Effector CD4-positive, alpha-beta T cell (primary cell): Measurements from ENCODE around the gene SRSF7.
"Not testable (repeated sequence)": the region's sequence is repeated elsewhere in the genome, so short reads cannot be mapped to it uniquely, and the experiment has no call there.

ENCODE experiments used
- DNase-seq: peaks from one replicate; pipeline ENCODE4 v3.0.0-alpha.2; 2020
- total RNA-seq: gene quantifications from one replicate; lab custom pipeline; 2026; lab: John Stamatoyannopoulos, UW

The SRSF7 gene
- 1,131 reads per million, percentile 99 among the genes with 10 or more reads in this experiment for total RNA-seq

DNA sequence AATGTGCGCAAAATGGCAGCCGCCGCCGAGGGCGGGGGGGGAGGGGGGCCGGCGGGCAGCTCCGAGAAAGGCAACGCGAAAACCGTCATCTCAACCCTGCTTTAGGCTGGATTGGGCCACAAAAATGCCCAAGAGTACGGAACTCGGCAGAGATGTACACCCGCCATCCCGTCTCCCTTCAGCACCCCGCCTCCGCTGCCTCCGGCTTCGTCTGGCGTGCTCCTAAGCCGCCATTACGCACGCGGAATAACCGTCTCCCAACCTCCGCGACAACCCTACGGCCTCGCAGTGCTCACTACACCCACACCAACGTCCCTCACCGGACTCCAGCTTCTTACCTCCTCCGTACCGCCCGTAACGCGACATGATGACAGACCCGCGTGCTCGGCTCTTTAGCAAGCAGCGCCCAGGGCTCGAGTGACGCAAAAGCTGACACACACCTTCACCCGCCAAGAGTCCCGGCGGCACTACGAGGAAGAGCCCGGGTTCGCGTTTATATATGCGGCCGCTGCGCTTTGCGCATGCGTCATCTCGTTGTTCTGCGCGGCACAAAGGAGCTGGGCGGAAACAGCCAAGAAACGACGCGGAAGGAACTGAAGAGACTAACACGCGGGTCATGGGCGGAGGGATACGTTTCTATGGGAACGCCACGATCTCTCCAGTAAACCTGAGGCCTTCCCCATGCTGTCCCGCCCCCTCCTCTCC lies at the start of gene SRSF7:
SRSF7 (minus strand) TSS at position 471 of the 705 bp plus-strand sequence; CDS start at position 366, 105 bp downstream.
- DNase-seq: peak; percentile 97

DNA sequence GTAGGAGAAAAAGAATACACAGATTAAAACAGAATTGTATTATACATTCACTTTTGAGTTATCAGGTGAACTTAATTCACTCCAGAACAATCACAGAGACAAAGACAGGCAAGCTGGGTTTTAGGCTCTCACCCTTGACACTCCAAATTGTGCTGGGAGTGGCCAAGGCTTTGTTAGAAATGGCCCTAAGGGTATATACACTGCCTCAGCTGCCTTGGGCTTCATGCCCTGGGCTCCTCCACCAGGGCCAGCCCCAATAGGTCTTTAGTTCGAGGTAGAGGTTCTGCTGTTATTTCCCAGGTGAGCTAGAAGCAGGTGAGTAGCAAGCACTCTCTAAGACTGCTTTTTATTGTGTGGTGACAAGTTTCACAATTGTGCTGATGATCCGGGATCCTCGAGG lies 46.8 kb upstream of the SRSF7 start:
- DNase-seq: no peak

DNA sequence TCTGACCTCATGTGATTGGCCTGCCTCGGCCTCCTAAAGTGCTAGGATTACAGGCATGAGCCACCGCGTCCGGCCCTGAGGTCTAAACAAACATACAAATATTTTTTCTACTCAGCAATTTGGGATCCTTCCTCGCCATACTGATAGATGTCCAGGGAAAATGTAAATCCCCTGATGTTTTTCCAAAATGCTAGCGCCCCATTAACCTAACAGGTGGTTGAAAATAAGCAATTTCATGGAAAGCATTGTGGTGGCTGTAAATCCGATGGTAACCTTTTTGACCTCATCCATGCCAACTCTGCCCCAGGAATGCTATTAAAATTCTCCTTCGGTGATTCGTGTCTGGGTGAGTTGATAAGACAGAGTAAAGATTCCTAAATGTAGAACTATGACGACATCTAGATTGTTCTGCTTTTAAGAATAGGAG lies 46.1 kb upstream of the SRSF7 start:
- no peak for DNase-seq

- DNase-seq: not testable (repeated sequence)
Measured at GRCh38 chr2:38795016-38795415, 43.9 kb upstream of the SRSF7 start.

DNA sequence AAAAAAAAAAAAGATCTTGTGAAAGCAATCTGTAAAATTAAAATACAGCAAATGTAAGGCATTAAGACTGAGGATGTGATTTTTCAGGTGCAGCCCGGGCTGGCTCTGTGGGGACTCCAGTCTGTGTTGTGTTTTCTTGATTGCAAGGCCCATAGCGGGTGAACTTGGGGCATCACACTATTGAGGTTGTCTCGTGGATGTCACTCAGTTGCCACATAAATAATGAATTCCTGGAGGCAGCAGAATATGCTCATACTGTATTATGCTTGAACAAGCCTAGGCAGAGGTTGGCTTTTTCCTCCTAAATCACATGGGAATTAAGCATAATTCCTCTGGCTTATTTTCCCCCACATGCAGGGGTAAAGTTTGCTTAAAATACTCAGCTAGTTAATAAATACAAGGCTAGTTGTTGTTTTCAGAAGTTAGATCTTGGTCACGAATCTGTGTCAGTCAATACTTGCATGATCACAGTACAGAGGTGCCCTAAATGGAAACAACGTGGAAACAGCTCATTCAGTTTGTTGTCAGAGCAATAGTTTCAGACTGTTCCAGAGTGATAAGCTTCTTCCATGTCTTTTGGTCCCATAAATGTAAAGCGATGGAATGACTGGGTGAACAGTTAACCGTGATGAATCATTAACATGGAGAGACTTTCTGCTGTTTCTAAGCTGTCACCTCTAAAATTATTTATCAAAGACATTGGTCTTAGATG lies 43.2 kb upstream of the SRSF7 start:
- DNase-seq: no peak

DNA sequence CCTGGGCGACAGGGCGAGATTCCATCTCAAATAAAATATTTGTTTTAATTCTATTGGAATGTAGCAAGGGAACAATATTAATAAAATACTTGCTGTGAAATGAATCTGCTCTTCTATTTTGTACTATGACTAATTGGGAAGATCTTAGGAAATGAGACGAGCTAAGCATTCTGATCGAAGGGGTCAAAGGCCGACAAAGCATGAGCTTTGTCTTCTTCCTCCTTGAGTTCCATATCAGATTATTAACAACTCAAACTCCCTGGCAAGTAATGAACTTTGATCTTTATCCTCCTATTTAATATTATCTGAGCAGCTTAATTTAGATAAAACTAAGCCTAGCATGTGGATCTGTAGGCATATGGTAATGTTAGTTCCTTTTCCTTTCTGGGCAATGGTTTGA lies 42.4 kb upstream of the SRSF7 start:
- DNase-seq: no peak

GRCh38 chr2:38792751-38793150 lies 41.6 kb upstream of the SRSF7 start:
- DNase-seq: no peak

- DNase-seq: not testable (repeated sequence)
Measured at GRCh38 chr2:38792321-38792720, 41.2 kb upstream of the SRSF7 start.

- DNase-seq: no peak
Measured at GRCh38 chr2:38791744-38792143, 40.6 kb upstream of the SRSF7 start.

DNA sequence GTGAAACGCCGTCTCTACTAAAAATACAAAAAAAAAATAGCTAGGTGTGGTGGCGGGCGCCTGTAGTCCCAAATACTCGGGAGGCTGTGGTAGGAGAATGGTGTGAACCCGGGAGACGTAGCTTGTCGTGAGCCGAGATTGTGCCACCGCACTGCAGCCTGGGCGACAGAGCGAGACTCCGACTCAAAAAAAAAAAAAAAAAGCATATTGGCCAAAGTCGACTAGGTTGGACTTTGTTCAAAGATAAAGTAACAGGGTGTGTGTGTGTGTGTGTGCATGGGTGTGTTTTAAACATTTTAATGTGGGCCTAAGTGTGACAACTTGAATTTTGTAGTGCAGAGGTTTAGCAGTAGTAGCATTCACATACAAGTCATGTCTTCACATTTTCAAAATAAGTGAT lies 38.5 kb upstream of the SRSF7 start:
- no peak for DNase-seq

GRCh38 chr2:38788306-38788705 lies 37.1 kb upstream of the SRSF7 start:
- DNase-seq: no peak

DNA sequence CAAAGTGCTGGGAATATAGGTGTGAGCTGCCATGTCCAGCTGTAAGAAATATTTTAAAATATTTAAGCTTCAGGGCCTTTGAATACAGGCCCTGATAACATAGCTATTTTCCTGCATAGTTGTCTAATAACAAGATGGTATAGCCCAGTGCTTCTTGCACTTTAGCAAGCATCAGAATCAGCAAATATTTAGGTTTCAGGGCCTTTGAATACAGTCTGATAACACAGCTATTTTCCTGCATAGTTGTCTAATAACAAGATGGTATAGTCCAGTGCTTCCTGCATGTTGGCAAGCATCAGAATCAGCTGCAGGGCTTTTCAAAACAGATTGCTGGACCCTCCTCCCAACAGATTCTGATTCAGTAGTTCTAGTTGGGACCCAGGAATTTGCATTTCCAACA lies 32.4 kb upstream of the SRSF7 start:
- DNase-seq: no peak

GRCh38 chr2:38778687-38779082 lies 27.5 kb upstream of the SRSF7 start:
- no peak for DNase-seq

- no peak for DNase-seq
Measured at GRCh38 chr2:38776531-38776930, 25.4 kb upstream of the SRSF7 start.

- no peak for DNase-seq
Measured at GRCh38 chr2:38775921-38776225, 24.7 kb upstream of the SRSF7 start.

GRCh38 chr2:38775097-38775920 lies 24.1 kb upstream of the SRSF7 start:
- no peak for DNase-seq

- no peak for DNase-seq
Measured at GRCh38 chr2:38771632-38772031, 20.5 kb upstream of the SRSF7 start.

DNA sequence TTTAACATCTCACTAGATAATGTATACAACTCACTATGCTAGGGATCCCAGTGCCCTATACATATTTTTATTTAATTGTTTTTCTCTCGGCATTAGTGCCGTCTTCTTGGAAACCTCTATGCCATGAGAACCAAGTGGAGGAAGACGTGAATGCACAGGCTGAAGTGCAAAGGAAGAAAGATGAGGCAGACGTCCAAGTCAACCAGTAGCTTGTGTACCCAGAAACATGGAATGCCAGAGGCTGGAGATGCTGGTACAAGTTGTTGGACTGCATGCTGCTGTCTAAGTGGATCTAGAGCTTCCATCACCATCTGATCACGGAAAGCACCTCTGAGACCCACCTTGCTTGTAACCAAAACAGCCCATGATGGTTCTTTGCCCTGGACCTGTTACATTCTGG lies 14.4 kb upstream of the SRSF7 start:
- DNase-seq: no peak

- no peak for DNase-seq
Measured at GRCh38 chr2:38765149-38765548, 14.0 kb upstream of the SRSF7 start.

DNA sequence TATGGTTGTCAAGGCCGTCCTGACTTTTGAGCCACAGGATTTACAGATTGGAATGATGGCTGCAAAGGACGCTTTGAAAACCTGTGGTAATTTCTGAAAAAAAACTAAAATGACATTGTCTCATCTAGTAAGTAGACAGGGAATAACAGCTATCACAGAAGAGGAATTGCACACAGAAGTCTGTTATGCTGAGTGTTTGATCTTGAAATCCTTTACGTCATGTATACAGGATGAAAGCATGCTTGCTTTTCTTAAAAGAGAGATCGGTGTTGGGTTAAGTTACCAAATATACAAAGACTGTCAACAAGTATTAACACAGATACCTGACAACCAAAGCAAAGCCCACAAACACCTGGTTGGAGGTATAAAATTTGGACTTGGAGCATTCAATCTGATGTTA lies 12.6 kb upstream of the SRSF7 start:
- no peak for DNase-seq

DNA sequence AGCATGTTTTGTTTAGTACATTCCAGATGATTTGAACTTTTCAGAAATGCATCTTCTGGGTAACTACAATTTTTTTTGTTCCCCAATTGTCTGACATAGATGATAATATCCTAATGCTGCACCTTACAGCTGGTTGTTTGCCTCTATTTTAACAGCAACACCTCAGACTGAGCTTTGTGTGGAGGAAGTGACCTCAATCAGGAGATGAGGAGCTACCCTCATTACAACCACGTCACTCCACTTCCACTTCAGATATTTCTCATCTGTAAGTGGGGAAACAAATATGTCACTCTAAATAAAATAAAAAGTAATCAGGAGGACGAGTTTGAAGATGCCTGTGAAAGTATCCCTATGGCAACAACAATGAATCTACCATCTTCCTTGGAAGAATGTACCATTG lies 12.1 kb upstream of the SRSF7 start:
- no peak for DNase-seq

DNA sequence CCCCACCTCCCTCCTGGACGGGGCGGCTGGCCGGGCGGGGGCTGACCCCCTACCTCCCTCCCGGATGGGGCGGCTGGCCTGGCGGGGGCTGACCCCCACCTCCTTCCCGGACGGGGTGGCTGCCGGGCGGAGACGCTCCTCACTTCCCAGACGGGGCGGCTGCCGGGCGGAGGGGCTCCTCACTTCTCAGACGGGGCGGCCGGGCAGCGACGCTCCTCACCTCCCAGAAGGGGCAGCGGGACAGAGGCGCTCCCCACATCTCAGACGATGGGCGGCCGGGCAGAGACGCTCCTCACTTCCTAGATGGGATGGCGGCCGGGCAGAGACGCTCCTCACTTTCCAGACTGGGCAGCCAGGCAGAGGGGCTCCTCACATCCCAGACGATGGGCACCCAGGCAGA lies 4.7 kb upstream of the SRSF7 start:
- DNase-seq: not testable (repeated sequence)

- DNase-seq: no peak
Measured at GRCh38 chr2:38754506-38754905, 3.3 kb upstream of the SRSF7 start.

DNA sequence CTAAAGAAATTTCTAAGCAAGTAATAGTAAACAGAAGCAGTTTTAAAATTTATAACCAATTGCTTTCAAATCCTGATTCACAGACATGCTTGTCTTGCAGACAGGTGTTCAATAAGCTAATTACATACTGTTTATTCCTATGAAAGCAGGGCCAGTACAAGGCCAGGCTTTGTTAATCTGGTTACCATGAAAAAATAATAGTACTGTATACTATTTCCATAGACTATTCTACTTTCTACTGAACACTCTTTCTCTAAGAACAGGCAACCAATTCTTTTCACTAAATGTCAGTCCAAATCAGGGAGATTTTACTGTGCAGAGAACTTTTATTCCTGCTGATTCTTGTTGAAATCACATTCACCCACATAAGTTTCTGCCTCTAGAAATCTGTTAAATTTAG lies 2.9 kb upstream of the SRSF7 start:
- DNase-seq: no peak
